Measurements from ENCODE around the gene FERMT2.

Gene FERMT2

DNA sequence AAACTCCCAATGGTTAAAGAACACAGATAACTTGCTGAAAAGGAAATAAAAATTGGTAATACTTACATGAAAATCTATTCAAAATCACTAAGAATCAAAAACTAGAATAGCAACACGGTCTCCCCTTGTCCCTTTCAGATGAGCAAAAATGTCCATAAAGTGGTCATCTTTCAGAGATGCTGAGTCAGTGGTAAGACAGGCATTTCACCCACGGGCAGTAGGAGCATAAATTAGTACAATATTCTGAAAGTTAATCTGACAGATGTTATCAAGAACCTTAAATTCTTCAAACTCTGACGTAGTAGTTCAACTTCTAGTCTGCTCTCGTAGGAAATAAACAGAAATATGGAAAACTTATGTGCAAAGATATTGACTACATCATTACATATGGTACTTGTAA is 126.4 kb downstream of the FERMT2 start:
- no peak for DNase-seq (ENCODE audit: low spot score)

DNA sequence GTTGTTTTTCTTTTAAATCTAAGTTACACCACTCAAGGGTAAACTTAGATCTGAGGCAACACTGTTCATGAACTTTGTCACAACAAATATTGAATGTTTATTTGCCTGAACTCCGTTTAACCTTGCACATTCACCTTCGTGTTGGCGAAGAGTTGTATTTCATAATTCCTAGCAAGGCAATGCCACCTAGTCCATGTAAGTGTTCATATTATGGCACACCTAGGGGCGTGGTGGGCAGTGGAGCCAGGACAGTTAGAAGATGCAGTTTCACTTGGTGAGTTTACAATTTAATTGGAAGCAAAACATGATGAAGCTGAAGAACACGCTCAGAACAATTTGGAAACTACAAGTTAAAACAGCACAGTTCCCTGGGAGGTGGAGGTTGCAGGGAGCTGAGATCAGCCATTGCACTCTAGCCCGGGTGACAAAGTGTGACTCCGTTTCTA is 129.0 kb downstream of the FERMT2 start:
- no peak for DNase-seq (ENCODE audit: low spot score)

DNA sequence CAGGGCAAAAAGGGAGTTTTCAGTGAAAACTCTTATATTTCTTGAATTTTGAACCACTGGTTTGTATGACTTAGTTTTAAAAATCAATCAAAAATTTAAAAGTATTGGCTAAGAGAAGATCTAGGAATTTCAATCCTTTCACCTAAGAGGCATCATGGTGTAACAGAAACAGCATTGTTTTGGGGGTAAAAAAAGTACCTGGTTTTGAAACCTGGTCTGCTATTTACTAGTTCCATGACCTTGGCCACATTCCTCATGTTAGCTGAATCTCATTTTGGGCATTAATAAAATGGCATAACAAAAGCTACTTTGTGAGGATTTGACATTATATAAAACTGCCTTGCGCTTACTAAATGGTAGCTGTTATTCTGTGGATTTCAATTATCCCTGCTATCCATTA is 142.7 kb downstream of the FERMT2 start:
- DNase-seq (ENCODE audit: low spot score) = no peak
